Endothelial cell of umbilical vein (primary cell): ENCODE data around the gene TEX54.

Source experiments
- CTCF ChIP-seq, 2 donors: IDR thresholded peaks; 1 replicate in 1 of 2; 2 replicates in 1 of 2; pipeline ENCODE4 v1.5.1; 2011; ENCODE audit warnings: low read length in 2 of 2, mild to moderate bottlenecking in 2 of 2, moderate library complexity in 2 of 2, control low read depth in 1 of 2, inconsistent platforms in 1 of 2, low read depth in 1 of 2; ENCODE audit not compliant: insufficient read depth in 1 of 2; ENCODE audit errors: extremely low read depth in 1 of 2
- EZH2 ChIP-seq: IDR thresholded peaks from 2 replicates; pipeline ENCODE4 v1.6.1; 2012; ENCODE audit warnings: borderline replicate concordance, low read depth, mild to moderate bottlenecking, moderate library complexity, low read length, inconsistent platforms; ENCODE audit not compliant: severe bottlenecking
- FOS ChIP-seq: IDR thresholded peaks from 2 replicates; pipeline ENCODE4 v1.6.1; 2011; ENCODE audit warnings: mild to moderate bottlenecking, low read length, moderate library complexity, borderline replicate concordance; ENCODE audit not compliant: insufficient read depth
- GATA2 ChIP-seq: IDR thresholded peaks from 2 replicates; pipeline ENCODE4 v1.7.0; 2011; ENCODE audit warnings: low read depth, mild to moderate bottlenecking, moderate library complexity, mixed read lengths, low read length; ENCODE audit not compliant: insufficient read length, insufficient read depth
- JUN ChIP-seq: IDR thresholded peaks from 2 replicates; pipeline ENCODE4 v1.6.1; 2011; ENCODE audit warnings: borderline replicate concordance, low read depth; ENCODE audit not compliant: insufficient read length, insufficient read depth
- MAX ChIP-seq: IDR thresholded peaks from 2 replicates; pipeline ENCODE4 v1.6.1; 2011; ENCODE audit not compliant: insufficient read depth, insufficient read length
- MYC ChIP-seq: IDR thresholded peaks from one replicate; pipeline ENCODE4 v1.6.1; 2011; ENCODE audit warnings: mild to moderate bottlenecking, low read depth, low read length
- POLR2A ChIP-seq: IDR thresholded peaks from 2 replicates; pipeline ENCODE4 v1.6.1; 2012; ENCODE audit warnings: low read depth, mild to moderate bottlenecking, control low read depth, low read length
- POLR2AphosphoS5 ChIP-seq: IDR thresholded peaks from 2 replicates; pipeline ENCODE4 v1.6.1; 2012; ENCODE audit warnings: low read depth, mild to moderate bottlenecking, control low read depth, low read length, moderate library complexity; ENCODE audit not compliant: insufficient read depth

GRCh38 chr11:62858201-62858600 is 25.6 kb upstream of the TEX54 start:
- no peak for TF ChIP-seq POLR2A
- TF ChIP-seq GATA2 = no peak
- no peak for TF ChIP-seq CTCF (IDR thresholded peaks at IDR 0.05; ENCODE audit: extremely low read depth in 1 of 2, insufficient read depth in 1 of 2, low read depth in 1 of 2, low read length in 2 of 2)
- TF ChIP-seq MAX = no peak
- no peak for TF ChIP-seq JUN
- no peak for TF ChIP-seq MYC
- TF ChIP-seq POLR2AphosphoS5 = no peak
- no peak for TF ChIP-seq EZH2
- TF ChIP-seq FOS = no peak
